Measurements from ENCODE around the gene RIMBP3C.
"Not testable (repeated sequence)": the region's sequence is repeated elsewhere in the genome, so short reads cannot be mapped to it uniquely, and the experiment has no call there.

RIMBP3C gene

DNA sequence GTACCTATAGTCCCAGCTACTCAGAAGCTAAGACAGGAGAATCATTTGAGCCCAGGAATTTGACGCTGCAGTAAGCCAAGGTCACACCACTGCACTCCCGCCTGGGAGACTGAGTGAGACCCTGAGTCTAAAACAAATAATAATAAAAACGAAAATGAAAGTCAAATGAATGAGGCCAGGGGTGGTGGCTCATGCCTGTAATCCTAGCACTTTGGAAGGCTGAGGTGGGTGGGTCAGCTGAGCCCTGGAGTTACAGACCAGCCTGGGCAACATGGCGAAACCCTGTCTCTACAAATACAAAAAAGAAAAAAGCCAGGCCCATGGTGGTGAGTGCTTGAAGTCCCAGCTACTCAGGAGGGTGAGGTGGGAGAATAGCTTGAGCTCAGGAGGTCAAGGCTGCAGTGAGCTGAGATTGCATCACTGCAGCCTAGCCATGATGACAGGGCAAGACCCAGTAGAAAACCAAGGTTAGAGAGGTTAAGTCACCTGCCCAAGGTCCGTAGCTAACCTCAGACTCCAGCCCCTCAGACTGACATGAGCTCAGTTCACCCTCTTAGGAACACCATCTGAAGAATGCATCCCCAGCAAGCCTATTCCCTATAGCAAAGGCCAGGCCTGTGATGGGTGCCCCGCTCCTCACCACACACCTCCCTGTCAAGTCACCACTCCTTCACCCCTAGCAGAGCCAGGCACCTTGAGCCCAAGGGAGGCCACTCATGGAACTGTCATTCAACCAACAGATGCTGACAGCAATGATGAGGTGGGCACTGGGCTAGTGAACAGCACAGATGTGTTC, 24.4 kb downstream of the RIMBP3C start:
- not testable (repeated sequence) for DNase-seq

GRCh38 chr22:21516970-21517764, 34.1 kb downstream of the RIMBP3C start:
- not testable (repeated sequence) for DNase-seq

DNA sequence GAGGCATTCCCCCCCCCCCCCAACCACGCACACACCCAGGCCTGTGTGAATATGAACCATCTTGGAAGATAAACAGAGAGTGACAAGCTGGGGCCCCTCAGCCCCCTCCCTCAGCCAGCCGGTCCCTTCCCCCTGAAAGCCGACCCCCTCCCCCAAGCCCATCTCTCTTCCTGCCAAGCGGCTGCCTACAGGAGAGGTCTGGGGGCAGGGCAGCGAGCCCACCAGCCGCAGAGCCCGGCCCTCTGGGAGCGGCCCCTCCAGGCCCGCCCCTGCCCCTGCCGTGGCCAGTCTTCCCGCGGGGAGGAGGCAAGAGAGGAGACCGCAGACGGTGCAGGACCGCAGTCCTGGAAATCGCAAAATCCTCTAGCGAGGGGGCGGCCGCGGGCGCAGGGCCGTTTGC, 34.7 kb downstream of the RIMBP3C start:
- DNase-seq = not testable (repeated sequence)

- DNase-seq = not testable (repeated sequence)
Measured at GRCh38 chr22:21515234-21515633, 36.0 kb downstream of the RIMBP3C start.

GRCh38 chr22:21514117-21514516, 37.1 kb downstream of the RIMBP3C start:
- DNase-seq = not testable (repeated sequence)

- not testable (repeated sequence) for DNase-seq
Measured at GRCh38 chr22:21512022-21512421, 39.2 kb downstream of the RIMBP3C start.

DNA sequence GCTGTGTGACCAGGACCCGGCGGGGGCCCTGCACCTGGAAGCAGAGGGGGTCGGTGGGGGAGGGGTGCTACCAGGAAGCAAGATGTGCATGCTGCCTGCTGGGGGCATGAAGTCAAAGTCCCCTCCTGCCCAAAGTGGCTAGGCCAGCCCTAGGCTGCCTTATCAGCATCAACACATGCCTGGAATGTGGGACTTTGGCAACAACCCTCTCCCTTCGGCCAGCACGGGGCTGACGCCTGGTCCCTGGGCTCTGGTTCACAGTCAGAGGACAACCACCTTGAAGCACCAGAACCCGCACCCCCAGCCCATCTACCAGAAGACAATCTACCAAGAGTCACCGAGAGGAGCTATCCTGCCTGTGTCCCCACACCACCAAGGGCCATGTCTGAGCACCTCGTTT, 40.9 kb downstream of the RIMBP3C start:
- not testable (repeated sequence) for DNase-seq

DNA sequence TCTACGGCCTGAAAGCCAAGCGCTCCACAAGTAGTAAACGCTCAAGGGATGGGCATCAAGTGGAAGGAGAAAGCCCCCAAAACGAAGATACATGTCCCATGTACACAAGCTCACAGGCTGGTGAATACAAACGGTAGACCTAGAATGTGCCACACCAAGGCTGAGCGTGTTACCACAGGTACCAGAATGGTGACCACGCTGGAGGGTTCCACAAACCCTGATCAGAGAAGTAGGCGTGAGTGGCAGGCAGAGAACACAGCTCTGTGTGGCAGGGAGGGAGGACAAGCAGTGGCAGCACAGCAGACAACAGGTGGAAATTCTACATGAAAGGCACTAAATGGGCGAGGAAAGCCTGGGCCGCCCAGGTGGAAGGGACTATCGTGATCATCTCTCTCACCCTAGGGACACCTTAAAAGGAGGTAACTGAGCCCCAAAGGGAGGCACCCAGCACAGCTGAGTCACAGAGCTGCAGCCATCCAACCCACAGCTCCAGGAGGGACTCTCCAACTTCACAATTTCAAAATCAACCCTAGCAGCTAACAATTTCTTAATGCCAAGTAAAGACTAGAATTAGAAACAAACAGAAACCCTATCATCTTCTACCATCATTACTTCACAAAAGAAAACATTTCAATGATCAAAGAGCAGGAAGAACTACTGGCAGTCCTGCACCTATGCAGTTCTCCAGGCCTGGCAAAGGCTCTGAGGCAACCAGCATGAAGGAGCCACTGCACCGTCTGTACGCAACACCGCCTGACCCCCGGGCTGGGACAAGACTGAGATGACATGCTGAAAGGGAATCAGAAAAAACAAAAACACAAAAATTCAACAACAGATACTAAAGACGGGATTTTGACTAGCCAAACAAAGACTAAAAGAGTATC, 51.4 kb downstream of the RIMBP3C start:
- not testable (repeated sequence) for DNase-seq

GRCh38 chr22:21498489-21498888, 52.8 kb downstream of the RIMBP3C start:
- not testable (repeated sequence) for DNase-seq

DNA sequence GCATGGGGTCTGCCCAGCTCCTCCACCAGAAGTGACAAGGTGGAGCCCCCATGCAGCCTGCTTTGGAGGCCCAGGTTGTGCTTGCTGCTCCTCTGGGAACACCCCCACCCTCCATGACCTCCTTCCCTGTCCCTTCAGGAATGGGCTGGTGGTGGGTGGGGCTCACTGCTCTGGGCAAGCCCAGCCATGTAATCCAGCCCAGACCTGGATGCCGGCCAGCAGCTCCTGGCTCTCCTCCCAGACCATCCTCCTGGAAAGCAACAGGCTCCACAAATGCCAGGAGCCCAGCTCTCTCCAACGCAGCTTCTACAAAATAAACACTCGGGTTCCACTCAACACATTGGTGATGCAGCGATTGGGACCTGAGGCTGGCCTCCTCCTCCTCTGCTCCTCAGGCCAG, 53.3 kb downstream of the RIMBP3C start:
- not testable (repeated sequence) for DNase-seq
